ENCODE measurements around the gene EPC1.

DNA sequence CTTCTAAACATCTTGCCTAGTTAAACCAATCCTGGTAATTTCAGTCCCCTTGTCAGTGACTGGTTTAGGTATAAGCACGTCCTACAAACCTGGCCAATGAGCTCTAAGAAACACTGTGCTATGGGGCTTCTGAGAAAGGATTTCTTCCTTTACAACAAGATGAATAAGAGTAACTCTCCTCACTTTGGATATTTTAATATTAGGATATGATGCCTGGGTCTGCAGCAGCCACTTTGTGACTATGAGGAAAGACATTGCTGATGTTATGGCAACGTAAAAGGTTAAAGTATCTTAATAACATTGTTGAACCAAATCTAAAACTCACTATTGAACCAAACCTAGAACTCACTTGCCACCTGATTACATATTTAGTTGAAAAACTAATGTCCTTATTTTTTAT, 26.5 kb upstream of the EPC1 start:
- no peak for TF ChIP-seq ZNF561 (tag by site-specific recombination; IDR thresholded peaks at IDR 0.05; ENCODE audit: borderline replicate concordance)
- TF ChIP-seq, protein P1, sequence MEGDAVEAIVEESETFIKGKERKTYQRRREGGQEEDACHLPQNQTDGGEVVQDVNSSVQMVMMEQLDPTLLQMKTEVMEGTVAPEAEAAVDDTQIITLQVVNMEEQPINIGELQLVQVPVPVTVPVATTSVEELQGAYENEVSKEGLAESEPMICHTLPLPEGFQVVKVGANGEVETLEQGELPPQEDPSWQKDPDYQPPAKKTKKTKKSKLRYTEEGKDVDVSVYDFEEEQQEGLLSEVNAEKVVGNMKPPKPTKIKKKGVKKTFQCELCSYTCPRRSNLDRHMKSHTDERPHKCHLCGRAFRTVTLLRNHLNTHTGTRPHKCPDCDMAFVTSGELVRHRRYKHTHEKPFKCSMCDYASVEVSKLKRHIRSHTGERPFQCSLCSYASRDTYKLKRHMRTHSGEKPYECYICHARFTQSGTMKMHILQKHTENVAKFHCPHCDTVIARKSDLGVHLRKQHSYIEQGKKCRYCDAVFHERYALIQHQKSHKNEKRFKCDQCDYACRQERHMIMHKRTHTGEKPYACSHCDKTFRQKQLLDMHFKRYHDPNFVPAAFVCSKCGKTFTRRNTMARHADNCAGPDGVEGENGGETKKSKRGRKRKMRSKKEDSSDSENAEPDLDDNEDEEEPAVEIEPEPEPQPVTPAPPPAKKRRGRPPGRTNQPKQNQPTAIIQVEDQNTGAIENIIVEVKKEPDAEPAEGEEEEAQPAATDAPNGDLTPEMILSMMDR (tag by site-specific recombination; IDR thresholded peaks at IDR 0.05): no peak
- TF ChIP-seq ZNF423 (tag by site-specific recombination; IDR thresholded peaks at IDR 0.05): no peak
- no peak for TF ChIP-seq ZNF585B (tag by site-specific recombination; IDR thresholded peaks at IDR 0.05)
- no peak for TF ChIP-seq PRDM1 (tag by site-specific recombination; IDR thresholded peaks at IDR 0.05)
- no peak for TF ChIP-seq ZNF132 (tag by site-specific recombination; IDR thresholded peaks at IDR 0.05; ENCODE audit: borderline replicate concordance)
- no peak for TF ChIP-seq OSR2 (tag by site-specific recombination; IDR thresholded peaks at IDR 0.05)
- TF ChIP-seq ZNF302 (tag by site-specific recombination; IDR thresholded peaks at IDR 0.05; ENCODE audit: low read depth): no peak
- no peak for TF ChIP-seq ZNF707 (tag by site-specific recombination; IDR thresholded peaks at IDR 0.05)
- TF ChIP-seq, protein P2, sequence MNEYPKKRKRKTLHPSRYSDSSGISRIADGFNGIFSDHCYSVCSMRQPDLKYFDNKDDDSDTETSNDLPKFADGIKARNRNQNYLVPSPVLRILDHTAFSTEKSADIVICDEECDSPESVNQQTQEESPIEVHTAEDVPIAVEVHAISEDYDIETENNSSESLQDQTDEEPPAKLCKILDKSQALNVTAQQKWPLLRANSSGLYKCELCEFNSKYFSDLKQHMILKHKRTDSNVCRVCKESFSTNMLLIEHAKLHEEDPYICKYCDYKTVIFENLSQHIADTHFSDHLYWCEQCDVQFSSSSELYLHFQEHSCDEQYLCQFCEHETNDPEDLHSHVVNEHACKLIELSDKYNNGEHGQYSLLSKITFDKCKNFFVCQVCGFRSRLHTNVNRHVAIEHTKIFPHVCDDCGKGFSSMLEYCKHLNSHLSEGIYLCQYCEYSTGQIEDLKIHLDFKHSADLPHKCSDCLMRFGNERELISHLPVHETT (tag by site-specific recombination; IDR thresholded peaks at IDR 0.05): no peak
